Measurements from ENCODE around the gene EEF1E1.
"Not testable (repeated sequence)": the region's sequence is repeated elsewhere in the genome, so short reads cannot be mapped to it uniquely, and the experiment has no call there.

EEF1E1 gene

GRCh38 chr6:8060346-8060745, 42.0 kb downstream of the EEF1E1 start:
- H3K9me3 ChIP-seq (ENCODE audit: control insufficient read depth in 1 of 2, low read length in 2 of 2), result no peaks in the 10 kb centered on the region
- H3K36me3 ChIP-seq (ENCODE audit: control insufficient read depth in 1 of 2, insufficient read depth in 2 of 2, low read length in 2 of 2), result peaks cover 14 to 27% of the 10 kb centered on the region in 2 donors
- H3K4me1 ChIP-seq (ENCODE audit: control insufficient read depth in 1 of 2, insufficient read depth in 2 of 2, low read length in 2 of 2), result peaks cover 4 to 11% of the 10 kb centered on the region in 2 donors
- H3K27me3 ChIP-seq (ENCODE audit: low read depth, low read length), result no peaks in the 10 kb centered on the region
- H3K27ac ChIP-seq (ENCODE audit: low read length), result no peak overlapping the region
- H3K4me3 ChIP-seq (ENCODE audit: low read depth in 1 of 2, low read length in 2 of 2), result no peak overlapping the region

GRCh38 chr6:8059129-8059528, 43.2 kb downstream of the EEF1E1 start:
- H3K36me3 ChIP-seq (ENCODE audit: control insufficient read depth in 1 of 2, insufficient read depth in 2 of 2, low read length in 2 of 2), result peaks cover 14 to 27% of the 10 kb centered on the region in 2 donors
- no peaks in the 10 kb centered on the region for H3K27me3 ChIP-seq (ENCODE audit: low read depth, low read length)
- H3K9me3 ChIP-seq (ENCODE audit: control insufficient read depth in 1 of 2, low read length in 2 of 2), result no peaks in the 10 kb centered on the region
- H3K4me1 ChIP-seq (ENCODE audit: control insufficient read depth in 1 of 2, insufficient read depth in 2 of 2, low read length in 2 of 2), result peaks cover 0 to 6% of the 10 kb centered on the region in 2 donors
- H3K27ac ChIP-seq (ENCODE audit: low read length), result no peak overlapping the region
- no peak overlapping the region for H3K4me3 ChIP-seq (ENCODE audit: low read depth in 1 of 2, low read length in 2 of 2)

GRCh38 chr6:8057793-8058192, 44.6 kb downstream of the EEF1E1 start:
- no peak overlapping the region for H3K27ac ChIP-seq (ENCODE audit: low read length)
- no peak overlapping the region for H3K4me3 ChIP-seq (ENCODE audit: low read depth in 1 of 2, low read length in 2 of 2)
- no peaks in the 10 kb centered on the region for H3K27me3 ChIP-seq (ENCODE audit: low read depth, low read length)
- H3K4me1 ChIP-seq (ENCODE audit: control insufficient read depth in 1 of 2, insufficient read depth in 2 of 2, low read length in 2 of 2), result no peaks in the 10 kb centered on the region
- H3K36me3 ChIP-seq (ENCODE audit: control insufficient read depth in 1 of 2, insufficient read depth in 2 of 2, low read length in 2 of 2), result peaks cover 14 to 27% of the 10 kb centered on the region in 2 donors
- H3K9me3 ChIP-seq (ENCODE audit: control insufficient read depth in 1 of 2, low read length in 2 of 2), result no peaks in the 10 kb centered on the region

GRCh38 chr6:8057263-8057662, 45.1 kb downstream of the EEF1E1 start:
- Histone ChIP-seq H3K4me1 (ENCODE audit: control insufficient read depth in 1 of 2, insufficient read depth in 2 of 2, low read length in 2 of 2) (no peaks in the 10 kb centered on the region), H3K27me3 (ENCODE audit: low read depth, low read length) (no peaks in the 10 kb centered on the region), H3K36me3 (ENCODE audit: control insufficient read depth in 1 of 2, insufficient read depth in 2 of 2, low read length in 2 of 2) (peaks cover 14 to 27% of the 10 kb centered on the region in 2 donors), H3K4me3 (ENCODE audit: low read depth in 1 of 2, low read length in 2 of 2) (no peak overlapping the region), H3K9me3 (ENCODE audit: control insufficient read depth in 1 of 2, low read length in 2 of 2) (no peaks in the 10 kb centered on the region), H3K27ac (ENCODE audit: low read length) (no peak overlapping the region)

GRCh38 chr6:8054276-8054675, 48.1 kb downstream of the EEF1E1 start:
- H3K27me3 ChIP-seq (ENCODE audit: low read depth, low read length), result no peaks in the 10 kb centered on the region
- no peak overlapping the region for H3K4me3 ChIP-seq (ENCODE audit: low read depth in 1 of 2, low read length in 2 of 2)
- no peaks in the 10 kb centered on the region for H3K9me3 ChIP-seq (ENCODE audit: control insufficient read depth in 1 of 2, low read length in 2 of 2)
- no peak overlapping the region for H3K27ac ChIP-seq (ENCODE audit: low read length)
- peaks cover 5 to 8% of the 10 kb centered on the region in 2 donors for H3K36me3 ChIP-seq (ENCODE audit: control insufficient read depth in 1 of 2, insufficient read depth in 2 of 2, low read length in 2 of 2)
- H3K4me1 ChIP-seq (ENCODE audit: control insufficient read depth in 1 of 2, insufficient read depth in 2 of 2, low read length in 2 of 2), result no peaks in the 10 kb centered on the region

GRCh38 chr6:8047541-8048292, 54.6 kb downstream of the EEF1E1 start:
- H3K4me3 ChIP-seq (ENCODE audit: low read depth in 1 of 2, low read length in 2 of 2), result no peak overlapping the region
- no peaks in the 10 kb centered on the region for H3K27me3 ChIP-seq (ENCODE audit: low read depth, low read length)
- no peak overlapping the region for H3K27ac ChIP-seq (ENCODE audit: low read length)
- no peaks in the 10 kb centered on the region for H3K4me1 ChIP-seq (ENCODE audit: control insufficient read depth in 1 of 2, insufficient read depth in 2 of 2, low read length in 2 of 2)
- H3K9me3 ChIP-seq (ENCODE audit: control insufficient read depth in 1 of 2, low read length in 2 of 2), result no peaks in the 10 kb centered on the region
- peaks cover 0 to 6% of the 10 kb centered on the region in 2 donors for H3K36me3 ChIP-seq (ENCODE audit: control insufficient read depth in 1 of 2, insufficient read depth in 2 of 2, low read length in 2 of 2)

- not testable (repeated sequence) for H3K36me3 ChIP-seq (ENCODE audit: control insufficient read depth in 1 of 2, insufficient read depth in 2 of 2, low read length in 2 of 2); H3K4me3 ChIP-seq (ENCODE audit: low read depth in 1 of 2, low read length in 2 of 2); H3K9me3 ChIP-seq (ENCODE audit: control insufficient read depth in 1 of 2, low read length in 2 of 2); H3K27ac ChIP-seq (ENCODE audit: low read length); H3K27me3 ChIP-seq (ENCODE audit: low read depth, low read length); H3K4me1 ChIP-seq (ENCODE audit: control insufficient read depth in 1 of 2, insufficient read depth in 2 of 2, low read length in 2 of 2)
Measured at GRCh38 chr6:8045769-8046168, 56.6 kb downstream of the EEF1E1 start.

- H3K27ac ChIP-seq (ENCODE audit: low read length), result no peak overlapping the region
- peaks cover 10 to 20% of the 10 kb centered on the region in 2 donors for H3K36me3 ChIP-seq (ENCODE audit: control insufficient read depth in 1 of 2, insufficient read depth in 2 of 2, low read length in 2 of 2)
- no peaks in the 10 kb centered on the region for H3K4me1 ChIP-seq (ENCODE audit: control insufficient read depth in 1 of 2, insufficient read depth in 2 of 2, low read length in 2 of 2)
Measured at GRCh38 chr6:8043221-8043620, 59.1 kb downstream of the EEF1E1 start.

GRCh38 chr6:8041913-8042583, 60.3 kb downstream of the EEF1E1 start:
- Histone ChIP-seq H3K36me3 (ENCODE audit: control insufficient read depth in 1 of 2, insufficient read depth in 2 of 2, low read length in 2 of 2) (peaks cover 10 to 20% of the 10 kb centered on the region in 2 donors), H3K9me3 (ENCODE audit: control insufficient read depth in 1 of 2, low read length in 2 of 2) (no peaks in the 10 kb centered on the region), H3K4me1 (ENCODE audit: control insufficient read depth in 1 of 2, insufficient read depth in 2 of 2, low read length in 2 of 2) (no peaks in the 10 kb centered on the region), H3K27ac (ENCODE audit: low read length) (no peak overlapping the region), H3K4me3 (ENCODE audit: low read depth in 1 of 2, low read length in 2 of 2) (no peak overlapping the region), H3K27me3 (ENCODE audit: low read depth, low read length) (no peaks in the 10 kb centered on the region)

More at GRCh38 chr6:8043221-8043620, 59.1 kb downstream of the EEF1E1 start:
- Histone ChIP-seq H3K4me3 (ENCODE audit: low read depth in 1 of 2, low read length in 2 of 2) (no peak overlapping the region), H3K27me3 (ENCODE audit: low read depth, low read length) (no peaks in the 10 kb centered on the region), H3K9me3 (ENCODE audit: control insufficient read depth in 1 of 2, low read length in 2 of 2) (no peaks in the 10 kb centered on the region)

- not testable (repeated sequence) for H3K27me3 ChIP-seq (ENCODE audit: low read depth, low read length); H3K9me3 ChIP-seq (ENCODE audit: control insufficient read depth in 1 of 2, low read length in 2 of 2); H3K4me1 ChIP-seq (ENCODE audit: control insufficient read depth in 1 of 2, insufficient read depth in 2 of 2, low read length in 2 of 2); H3K4me3 ChIP-seq (ENCODE audit: low read depth in 1 of 2, low read length in 2 of 2); H3K36me3 ChIP-seq (ENCODE audit: control insufficient read depth in 1 of 2, insufficient read depth in 2 of 2, low read length in 2 of 2); H3K27ac ChIP-seq (ENCODE audit: low read length)
Measured at GRCh38 chr6:8034107-8034506, 68.2 kb downstream of the EEF1E1 start.

- Histone ChIP-seq H3K4me3 (ENCODE audit: low read depth in 1 of 2, low read length in 2 of 2) (no peak overlapping the region), H3K36me3 (ENCODE audit: control insufficient read depth in 1 of 2, insufficient read depth in 2 of 2, low read length in 2 of 2) (no peaks in the 10 kb centered on the region), H3K27me3 (ENCODE audit: low read depth, low read length) (no peaks in the 10 kb centered on the region), H3K27ac (ENCODE audit: low read length) (no peak overlapping the region), H3K4me1 (ENCODE audit: control insufficient read depth in 1 of 2, insufficient read depth in 2 of 2, low read length in 2 of 2) (peaks cover 0 to 10% of the 10 kb centered on the region in 2 donors), H3K9me3 (ENCODE audit: control insufficient read depth in 1 of 2, low read length in 2 of 2) (no peaks in the 10 kb centered on the region)
Measured at GRCh38 chr6:8030920-8031319, 71.4 kb downstream of the EEF1E1 start.

All from muscle layer of duodenum (tissue), 2 donors.